DMS153 (cell line): ENCODE measurements around the gene APOBEC3G.
A peak's percentile ranks its signal among the peaks of the same experiment; 100 is the strongest.
"Not testable (repeated sequence)": the region's sequence is repeated elsewhere in the genome, so short reads cannot be mapped to it uniquely, and the experiment has no call there.

Experiments used
- DNase-seq: peaks from one replicate; lab custom pipeline; 2025; lab: John Stamatoyannopoulos, UW

APOBEC3G gene

GRCh38 chr22:39077026-39077840, at the start of gene APOBEC3G:
Gene APOBEC3G, plus strand, starts transcription at chr22:39077275. Its CDS starts 87 bp downstream, at chr22:39077362.
- DNase-seq: not testable (repeated sequence)

GRCh38 chr22:39027717-39028116, 49.4 kb upstream of the APOBEC3G start:
- DNase-seq: no peak

- DNase-seq: no peak
Observed at GRCh38 chr22:39028281-39028680, 48.8 kb upstream of the APOBEC3G start.

- no peak for DNase-seq
Observed at GRCh38 chr22:39029227-39029626, 47.8 kb upstream of the APOBEC3G start.

- no peak for DNase-seq
Observed at GRCh38 chr22:39030705-39031104, 46.4 kb upstream of the APOBEC3G start.

GRCh38 chr22:39031434-39032295, 45.4 kb upstream of the APOBEC3G start:
- DNase-seq: not testable (repeated sequence)

- DNase-seq: not testable (repeated sequence)
Observed at GRCh38 chr22:39037071-39037470, 40.0 kb upstream of the APOBEC3G start.

- DNase-seq: no peak
Observed at GRCh38 chr22:39039306-39040126, 37.6 kb upstream of the APOBEC3G start.

- DNase-seq: not testable (repeated sequence)
Observed at GRCh38 chr22:39040155-39040537, 36.9 kb upstream of the APOBEC3G start.

GRCh38 chr22:39040538-39041296, 36.4 kb upstream of the APOBEC3G start, which contains the start of gene APOBEC3F:
Gene APOBEC3F, plus strand, starts transcription at chr22:39040864. Its CDS starts 97 bp downstream, at chr22:39040961.
- peak; percentile 13 for DNase-seq

- DNase-seq: no peak
Observed at GRCh38 chr22:39041908-39042307, 35.2 kb upstream of the APOBEC3G start.

- DNase-seq: not testable (repeated sequence)
Observed at GRCh38 chr22:39043063-39043462, 34.0 kb upstream of the APOBEC3G start.

GRCh38 chr22:39045136-39045535, 31.9 kb upstream of the APOBEC3G start:
- DNase-seq: not testable (repeated sequence)

- not testable (repeated sequence) for DNase-seq
Observed at GRCh38 chr22:39049486-39049885, 27.6 kb upstream of the APOBEC3G start.

- not testable (repeated sequence) for DNase-seq
Observed at GRCh38 chr22:39051844-39052495, 25.1 kb upstream of the APOBEC3G start.

GRCh38 chr22:39055658-39056057, 21.4 kb upstream of the APOBEC3G start:
- no peak for DNase-seq

- DNase-seq: not testable (repeated sequence)
Observed at GRCh38 chr22:39061290-39061689, 15.8 kb upstream of the APOBEC3G start.

- DNase-seq: not testable (repeated sequence)
Observed at GRCh38 chr22:39061951-39062350, 15.1 kb upstream of the APOBEC3G start.

GRCh38 chr22:39063904-39064303, 13.2 kb upstream of the APOBEC3G start:
- not testable (repeated sequence) for DNase-seq
